GM19452 (cell line): ENCODE measurements around the gene EXOC3.
"Not testable (repeated sequence)": the region's sequence is repeated elsewhere in the genome, so short reads cannot be mapped to it uniquely, and the experiment has no call there.

Experiments
- ATAC-seq: cut with Tn5 transposase; IDR thresholded peaks from one replicate; pipeline ENCODE4 v1.9.1; 2021; ENCODE audit not compliant: unreplicated experiment

Gene EXOC3

GRCh38 chr5:485113-485945 is 42.4 kb downstream of the EXOC3 start:
- no peak for ATAC-seq

GRCh38 chr5:485946-486491 is 43.0 kb downstream of the EXOC3 start:
- ATAC-seq: no peak

- ATAC-seq: not testable (repeated sequence)
Observed at GRCh38 chr5:486597-486996, 43.6 kb downstream of the EXOC3 start.

GRCh38 chr5:488241-488640 is 45.3 kb downstream of the EXOC3 start:
- no peak for ATAC-seq

- no peak for ATAC-seq
Observed at GRCh38 chr5:488744-489688, 46.0 kb downstream of the EXOC3 start.

GRCh38 chr5:489689-490080 is 46.7 kb downstream of the EXOC3 start:
- ATAC-seq: no peak

GRCh38 chr5:490116-491106 is 47.4 kb downstream of the EXOC3 start:
- no peak for ATAC-seq

GRCh38 chr5:491119-491855 is 48.3 kb downstream of the EXOC3 start:
- no peak for ATAC-seq

GRCh38 chr5:491856-492155 is 48.8 kb downstream of the EXOC3 start:
- ATAC-seq: no peak

- no peak for ATAC-seq
Observed at GRCh38 chr5:492314-492893, 49.4 kb downstream of the EXOC3 start.

- no peak for ATAC-seq
Observed at GRCh38 chr5:493119-493701, 50.2 kb downstream of the EXOC3 start.

- ATAC-seq: no peak
Observed at GRCh38 chr5:493758-494157, 50.8 kb downstream of the EXOC3 start.

- no peak for ATAC-seq
Observed at GRCh38 chr5:494667-495255, 51.8 kb downstream of the EXOC3 start.

- no peak for ATAC-seq
Observed at GRCh38 chr5:496028-496427, 53.1 kb downstream of the EXOC3 start.

- ATAC-seq: no peak
Observed at GRCh38 chr5:497090-497700, 54.2 kb downstream of the EXOC3 start.

- ATAC-seq: no peak
Observed at GRCh38 chr5:497871-498509, 55.0 kb downstream of the EXOC3 start.

GRCh38 chr5:499233-500209 is 56.5 kb downstream of the EXOC3 start:
- ATAC-seq: no peak
